Ishikawa (cell line): Measurements from ENCODE around the gene THADA.

Experiments used
- CEBPB ChIP-seq: IDR thresholded peaks from 2 replicates; pipeline ENCODE4 v1.6.1; 2012
- CREB1 ChIP-seq: IDR thresholded peaks from 2 replicates; pipeline ENCODE4 v1.6.1; 2012; ENCODE audit warnings: low read depth
- EGR1 ChIP-seq: IDR thresholded peaks from 2 replicates; pipeline ENCODE4 v1.6.1; 2012
- EP300 ChIP-seq: IDR thresholded peaks from 2 replicates; pipeline ENCODE4 v1.6.1; 2012; ENCODE audit warnings: borderline replicate concordance
- FOXM1 ChIP-seq: IDR thresholded peaks from 2 replicates; pipeline ENCODE4 v1.6.1; 2012; ENCODE audit warnings: low read depth, borderline replicate concordance
- MAX ChIP-seq: IDR thresholded peaks from 2 replicates; pipeline ENCODE4 v1.6.1; 2012
- NFIC ChIP-seq: IDR thresholded peaks from 2 replicates; pipeline ENCODE4 v1.6.1; 2012
- RAD21 ChIP-seq: IDR thresholded peaks from 2 replicates; pipeline ENCODE4 v1.6.1; 2012; ENCODE audit warnings: low read depth
- REST ChIP-seq: IDR thresholded peaks from 2 replicates; pipeline ENCODE4 v1.6.1; 2012; ENCODE audit warnings: low read depth, mild to moderate bottlenecking
- TAF1 ChIP-seq: IDR thresholded peaks from 2 replicates; pipeline ENCODE4 v1.6.1; 2012; ENCODE audit warnings: low read depth, mild to moderate bottlenecking
- TCF12 ChIP-seq: IDR thresholded peaks from 2 replicates; pipeline ENCODE4 v1.6.1; 2012; ENCODE audit warnings: low read depth
- TEAD4 ChIP-seq: IDR thresholded peaks from 2 replicates; pipeline ENCODE4 v1.6.1; 2012
- USF1 ChIP-seq: IDR thresholded peaks from 2 replicates; pipeline ENCODE4 v1.6.1; 2012
- YY1 ChIP-seq: IDR thresholded peaks from 2 replicates; pipeline ENCODE4 v1.6.1; 2012; ENCODE audit warnings: low read depth

- TF ChIP-seq FOXM1 = no peak
- TF ChIP-seq EP300 = no peak
- TF ChIP-seq TCF12 = no peak
- TF ChIP-seq NFIC = no peak
- no peak for TF ChIP-seq REST
- no peak for TF ChIP-seq CREB1
- TF ChIP-seq MAX = no peak
- no peak for TF ChIP-seq CEBPB
- no peak for TF ChIP-seq TAF1
- no peak for TF ChIP-seq RAD21
- TF ChIP-seq USF1 = no peak
- no peak for TF ChIP-seq EGR1
- TF ChIP-seq TEAD4 = no peak
- no peak for TF ChIP-seq YY1
Observed at GRCh38 chr2:43196768-43197587, 398.9 kb downstream of the THADA start.
